WTC11 (cell line): ENCODE measurements around the gene CLUH. TPM values are rescaled to one million over a fixed set of nuclear protein-coding genes. Genes with fewer than 3 reads are reported as not detected.

Experiments
- ATAC-seq: fragments of 200-7000 bp; cut with Tn5 transposase; 2 replicates; pipeline ENCODE4 v1.10.0; 2021; ENCODE audit warnings: mild to moderate bottlenecking, moderate library complexity
- CTCF ChIA-PET: fragments of 300-600 bp; sonication (Branson Sonifier 250); formaldehyde crosslinking; loops from one replicate; lab custom pipeline; 2021; ENCODE audit warnings: antibody characterized with exemption; lab: Charles Lee
- POLR2A ChIA-PET: fragments of 350-600 bp; sonication (Branson Sonifier 250); formaldehyde crosslinking; loops from one replicate; lab custom pipeline; 2021; ENCODE audit warnings: antibody characterized with exemption; lab: Charles Lee
- DNase-seq: peaks from one replicate; pipeline ENCODE4 v3.0.0; 2021; ENCODE audit warnings: low spot score
- H3K27ac Mint-ChIP-seq: 2 replicates; pipeline ENCODE4 v1.8.0; 2021; ENCODE audit warnings: mixed read lengths
- H3K27me3 Mint-ChIP-seq: 2 replicates; pipeline ENCODE4 v1.8.0; 2021; ENCODE audit warnings: low read depth, mild to moderate bottlenecking, moderate library complexity, mixed read lengths
- H3K36me3 Mint-ChIP-seq: 2 replicates; pipeline ENCODE4 v1.8.0; 2021; ENCODE audit warnings: mixed read lengths
- H3K4me1 Mint-ChIP-seq: 2 replicates; pipeline ENCODE4 v1.8.0; 2022; ENCODE audit warnings: mixed read lengths
- H3K4me3 Mint-ChIP-seq: 2 replicates; pipeline ENCODE4 v1.8.0; 2021; ENCODE audit warnings: mild to moderate bottlenecking, moderate library complexity, mixed read lengths
- H3K9me3 Mint-ChIP-seq: 2 replicates; pipeline ENCODE4 v1.8.0; 2021; ENCODE audit warnings: mixed read lengths
- CBFB ChIP-seq: sonication (generic); formaldehyde crosslinking; IDR thresholded peaks from 2 replicates; pipeline ENCODE4 v1.8.1; 2022; ENCODE audit warnings: mild to moderate bottlenecking, low read depth, missing genetic modification reagents
- EMX1 ChIP-seq: fragments of 250-450 bp; sonication (Bioruptor Pico); IDR thresholded peaks from 2 replicates; pipeline ENCODE4 v1.8.0; 2021; ENCODE audit warnings: mild to moderate bottlenecking
- FOXJ3 ChIP-seq: sonication (generic); formaldehyde crosslinking; IDR thresholded peaks from 2 replicates; pipeline ENCODE4 v1.9.0; 2021; ENCODE audit warnings: missing genetic modification reagents, mild to moderate bottlenecking, borderline replicate concordance
- IRF2 ChIP-seq: sonication (generic); formaldehyde crosslinking; IDR thresholded peaks from 2 replicates; pipeline ENCODE4 v1.8.0; 2022; ENCODE audit warnings: low read depth, missing genetic modification reagents, borderline replicate concordance
- RELA ChIP-seq: sonication (generic); formaldehyde crosslinking; IDR thresholded peaks from 2 replicates; pipeline ENCODE4 v1.8.1; 2022; ENCODE audit warnings: missing genetic modification reagents, mild to moderate bottlenecking, borderline replicate concordance
- SMAD4 ChIP-seq: sonication (generic); formaldehyde crosslinking; IDR thresholded peaks from 2 replicates; pipeline ENCODE4 v1.8.0; 2022; ENCODE audit warnings: mild to moderate bottlenecking, missing genetic modification reagents
- SOX15 ChIP-seq: fragments of 250-450 bp; sonication (Bioruptor Pico); IDR thresholded peaks from 2 replicates; pipeline ENCODE4 v1.9.0; 2021; ENCODE audit warnings: mild to moderate bottlenecking
- SP1 ChIP-seq: sonication (generic); formaldehyde crosslinking; conservative IDR thresholded peaks from 2 replicates; pipeline ENCODE4 v1.8.1; 2022; ENCODE audit warnings: missing genetic modification reagents
- TEAD4 ChIP-seq: sonication (generic); formaldehyde crosslinking; IDR thresholded peaks from 2 replicates; pipeline ENCODE4 v1.8.0; 2022; ENCODE audit warnings: mild to moderate bottlenecking, missing genetic modification reagents
- TP53 ChIP-seq: sonication (generic); formaldehyde crosslinking; IDR thresholded peaks from 2 replicates; pipeline ENCODE4 v1.8.1; 2023; ENCODE audit warnings: mild to moderate bottlenecking, missing genetic modification reagents
- ZNF219 ChIP-seq: sonication (generic); formaldehyde crosslinking; IDR thresholded peaks from 2 replicates; pipeline ENCODE4 v1.8.0; 2023; ENCODE audit warnings: missing genetic modification reagents, mild to moderate bottlenecking, borderline replicate concordance
- ZNF671 ChIP-seq: fragments of 250-450 bp; sonication (Bioruptor Pico); IDR thresholded peaks from 2 replicates; pipeline ENCODE4 v1.8.0; 2021; ENCODE audit warnings: mild to moderate bottlenecking
- total RNA-seq: library from RNA; stranded (reverse); gene quantifications from 3 replicates; pipeline ENCODE4 v1.2.3, GENCODE V29; 2021
- TF ChIP-seq, protein P1 (sequence below): sonication (generic); formaldehyde crosslinking; IDR thresholded peaks from 2 replicates; pipeline ENCODE4 v1.8.0; 2022; ENCODE audit warnings: mild to moderate bottlenecking, missing genetic modification reagents
- TF ChIP-seq, protein P2 (sequence below): sonication (generic); formaldehyde crosslinking; IDR thresholded peaks from 2 replicates; pipeline ENCODE4 v1.8.0; 2022; ENCODE audit warnings: missing genetic modification reagents
- TF ChIP-seq, protein P3 (sequence below): fragments of 250-450 bp; sonication (Bioruptor Pico); IDR thresholded peaks from 2 replicates; pipeline ENCODE4 v1.8.0; 2021; ENCODE audit warnings: mild to moderate bottlenecking
- TF ChIP-seq, protein P4 (sequence below): sonication (generic); formaldehyde crosslinking; IDR thresholded peaks from 2 replicates; pipeline ENCODE4 v1.8.1; 2023; ENCODE audit warnings: mild to moderate bottlenecking, missing genetic modification reagents
- TF ChIP-seq, protein P5 (sequence below): sonication (generic); formaldehyde crosslinking; IDR thresholded peaks from 2 replicates; pipeline ENCODE4 v1.8.0; 2023; ENCODE audit warnings: missing genetic modification reagents, mild to moderate bottlenecking, borderline replicate concordance
- TF ChIP-seq, protein P6 (sequence below): sonication (generic); formaldehyde crosslinking; IDR thresholded peaks from 2 replicates; pipeline ENCODE4 v1.8.1; 2023; ENCODE audit warnings: mild to moderate bottlenecking, missing genetic modification reagents, moderate library complexity
- TF ChIP-seq, protein P7 (sequence below): sonication (generic); formaldehyde crosslinking; IDR thresholded peaks from 2 replicates; pipeline ENCODE4 v1.8.0; 2022; ENCODE audit warnings: mild to moderate bottlenecking, missing genetic modification reagents

The CLUH gene
- total RNA-seq, 1 experiment from 2014 or later, result 105 TPM

DNA sequence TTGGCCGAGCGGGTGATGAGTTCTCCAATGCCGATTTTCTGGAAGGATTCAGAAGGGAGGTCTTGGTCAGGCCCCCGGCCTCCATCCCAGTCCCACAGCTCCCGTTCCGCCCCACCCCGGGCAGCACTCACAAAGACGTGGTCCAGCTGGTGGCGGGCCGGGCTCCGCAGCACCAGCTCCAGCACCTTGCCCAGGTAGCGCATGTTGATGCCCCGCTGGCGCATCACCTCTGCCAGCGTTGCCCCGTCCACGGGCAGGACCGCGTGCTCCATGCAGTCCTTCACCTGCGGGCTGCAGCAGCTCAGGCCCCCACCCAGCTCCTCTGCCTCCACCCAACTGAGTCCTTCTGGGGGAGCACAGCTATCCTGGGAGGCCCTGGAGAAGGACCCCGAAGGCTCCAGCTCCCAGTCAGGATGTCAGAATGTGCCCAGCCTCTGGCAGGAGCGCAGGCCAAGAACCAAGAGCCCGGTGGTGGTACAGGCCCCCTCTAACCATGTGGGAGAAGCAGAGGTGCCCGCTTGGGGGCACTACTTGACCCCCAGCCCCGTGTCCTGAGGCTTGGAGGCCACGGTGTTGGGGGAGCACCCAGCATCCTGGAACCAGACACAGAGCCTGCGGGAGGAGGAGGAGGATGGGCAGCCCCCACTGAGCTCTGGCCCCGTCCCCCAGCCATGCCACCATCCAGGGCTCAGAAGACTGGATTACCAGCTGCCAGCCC lies 16.2 kb downstream of the CLUH start:
- Mint-ChIP-seq H3K27ac (no peak overlapping the region), H3K4me3 (no peak overlapping the region)
- TF ChIP-seq, protein P1, sequence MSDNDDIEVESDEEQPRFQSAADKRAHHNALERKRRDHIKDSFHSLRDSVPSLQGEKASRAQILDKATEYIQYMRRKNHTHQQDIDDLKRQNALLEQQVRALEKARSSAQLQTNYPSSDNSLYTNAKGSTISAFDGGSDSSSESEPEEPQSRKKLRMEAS (CRISPR knock-in tag), result no peak
- TF ChIP-seq TP53 (CRISPR knock-in tag), result no peak
- TF ChIP-seq, protein P2, sequence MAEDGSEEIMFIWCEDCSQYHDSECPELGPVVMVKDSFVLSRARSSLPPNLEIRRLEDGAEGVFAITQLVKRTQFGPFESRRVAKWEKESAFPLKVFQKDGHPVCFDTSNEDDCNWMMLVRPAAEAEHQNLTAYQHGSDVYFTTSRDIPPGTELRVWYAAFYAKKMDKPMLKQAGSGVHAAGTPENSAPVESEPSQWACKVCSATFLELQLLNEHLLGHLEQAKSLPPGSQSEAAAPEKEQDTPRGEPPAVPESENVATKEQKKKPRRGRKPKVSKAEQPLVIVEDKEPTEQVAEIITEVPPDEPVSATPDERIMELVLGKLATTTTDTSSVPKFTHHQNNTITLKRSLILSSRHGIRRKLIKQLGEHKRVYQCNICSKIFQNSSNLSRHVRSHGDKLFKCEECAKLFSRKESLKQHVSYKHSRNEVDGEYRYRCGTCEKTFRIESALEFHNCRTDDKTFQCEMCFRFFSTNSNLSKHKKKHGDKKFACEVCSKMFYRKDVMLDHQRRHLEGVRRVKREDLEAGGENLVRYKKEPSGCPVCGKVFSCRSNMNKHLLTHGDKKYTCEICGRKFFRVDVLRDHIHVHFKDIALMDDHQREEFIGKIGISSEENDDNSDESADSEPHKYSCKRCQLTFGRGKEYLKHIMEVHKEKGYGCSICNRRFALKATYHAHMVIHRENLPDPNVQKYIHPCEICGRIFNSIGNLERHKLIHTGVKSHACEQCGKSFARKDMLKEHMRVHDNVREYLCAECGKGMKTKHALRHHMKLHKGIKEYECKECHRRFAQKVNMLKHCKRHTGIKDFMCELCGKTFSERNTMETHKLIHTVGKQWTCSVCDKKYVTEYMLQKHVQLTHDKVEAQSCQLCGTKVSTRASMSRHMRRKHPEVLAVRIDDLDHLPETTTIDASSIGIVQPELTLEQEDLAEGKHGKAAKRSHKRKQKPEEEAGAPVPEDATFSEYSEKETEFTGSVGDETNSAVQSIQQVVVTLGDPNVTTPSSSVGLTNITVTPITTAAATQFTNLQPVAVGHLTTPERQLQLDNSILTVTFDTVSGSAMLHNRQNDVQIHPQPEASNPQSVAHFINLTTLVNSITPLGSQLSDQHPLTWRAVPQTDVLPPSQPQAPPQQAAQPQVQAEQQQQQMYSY (CRISPR knock-in tag), result no peak
- no peak for TF ChIP-seq ZNF219 (CRISPR knock-in tag)
- TF ChIP-seq IRF2 (CRISPR knock-in tag), result no peak
- TF ChIP-seq, protein P3, sequence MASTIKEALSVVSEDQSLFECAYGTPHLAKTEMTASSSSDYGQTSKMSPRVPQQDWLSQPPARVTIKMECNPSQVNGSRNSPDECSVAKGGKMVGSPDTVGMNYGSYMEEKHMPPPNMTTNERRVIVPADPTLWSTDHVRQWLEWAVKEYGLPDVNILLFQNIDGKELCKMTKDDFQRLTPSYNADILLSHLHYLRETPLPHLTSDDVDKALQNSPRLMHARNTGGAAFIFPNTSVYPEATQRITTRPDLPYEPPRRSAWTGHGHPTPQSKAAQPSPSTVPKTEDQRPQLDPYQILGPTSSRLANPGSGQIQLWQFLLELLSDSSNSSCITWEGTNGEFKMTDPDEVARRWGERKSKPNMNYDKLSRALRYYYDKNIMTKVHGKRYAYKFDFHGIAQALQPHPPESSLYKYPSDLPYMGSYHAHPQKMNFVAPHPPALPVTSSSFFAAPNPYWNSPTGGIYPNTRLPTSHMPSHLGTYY (CRISPR knock-in tag), result no peak
- TF ChIP-seq EMX1 (CRISPR knock-in tag), result no peak
- TF ChIP-seq SP1 (CRISPR knock-in tag), result no peak
- no peak for TF ChIP-seq TEAD4 (CRISPR knock-in tag)
- TF ChIP-seq ZNF671 (CRISPR knock-in tag), result no peak
- TF ChIP-seq, protein P4, sequence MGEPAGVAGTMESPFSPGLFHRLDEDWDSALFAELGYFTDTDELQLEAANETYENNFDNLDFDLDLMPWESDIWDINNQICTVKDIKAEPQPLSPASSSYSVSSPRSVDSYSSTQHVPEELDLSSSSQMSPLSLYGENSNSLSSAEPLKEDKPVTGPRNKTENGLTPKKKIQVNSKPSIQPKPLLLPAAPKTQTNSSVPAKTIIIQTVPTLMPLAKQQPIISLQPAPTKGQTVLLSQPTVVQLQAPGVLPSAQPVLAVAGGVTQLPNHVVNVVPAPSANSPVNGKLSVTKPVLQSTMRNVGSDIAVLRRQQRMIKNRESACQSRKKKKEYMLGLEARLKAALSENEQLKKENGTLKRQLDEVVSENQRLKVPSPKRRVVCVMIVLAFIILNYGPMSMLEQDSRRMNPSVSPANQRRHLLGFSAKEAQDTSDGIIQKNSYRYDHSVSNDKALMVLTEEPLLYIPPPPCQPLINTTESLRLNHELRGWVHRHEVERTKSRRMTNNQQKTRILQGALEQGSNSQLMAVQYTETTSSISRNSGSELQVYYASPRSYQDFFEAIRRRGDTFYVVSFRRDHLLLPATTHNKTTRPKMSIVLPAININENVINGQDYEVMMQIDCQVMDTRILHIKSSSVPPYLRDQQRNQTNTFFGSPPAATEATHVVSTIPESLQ, result no peak
- no peak for TF ChIP-seq CBFB (CRISPR knock-in tag)
- no peak for TF ChIP-seq SMAD4 (CRISPR knock-in tag)
- TF ChIP-seq FOXJ3 (CRISPR knock-in tag), result no peak
- TF ChIP-seq, protein P5, sequence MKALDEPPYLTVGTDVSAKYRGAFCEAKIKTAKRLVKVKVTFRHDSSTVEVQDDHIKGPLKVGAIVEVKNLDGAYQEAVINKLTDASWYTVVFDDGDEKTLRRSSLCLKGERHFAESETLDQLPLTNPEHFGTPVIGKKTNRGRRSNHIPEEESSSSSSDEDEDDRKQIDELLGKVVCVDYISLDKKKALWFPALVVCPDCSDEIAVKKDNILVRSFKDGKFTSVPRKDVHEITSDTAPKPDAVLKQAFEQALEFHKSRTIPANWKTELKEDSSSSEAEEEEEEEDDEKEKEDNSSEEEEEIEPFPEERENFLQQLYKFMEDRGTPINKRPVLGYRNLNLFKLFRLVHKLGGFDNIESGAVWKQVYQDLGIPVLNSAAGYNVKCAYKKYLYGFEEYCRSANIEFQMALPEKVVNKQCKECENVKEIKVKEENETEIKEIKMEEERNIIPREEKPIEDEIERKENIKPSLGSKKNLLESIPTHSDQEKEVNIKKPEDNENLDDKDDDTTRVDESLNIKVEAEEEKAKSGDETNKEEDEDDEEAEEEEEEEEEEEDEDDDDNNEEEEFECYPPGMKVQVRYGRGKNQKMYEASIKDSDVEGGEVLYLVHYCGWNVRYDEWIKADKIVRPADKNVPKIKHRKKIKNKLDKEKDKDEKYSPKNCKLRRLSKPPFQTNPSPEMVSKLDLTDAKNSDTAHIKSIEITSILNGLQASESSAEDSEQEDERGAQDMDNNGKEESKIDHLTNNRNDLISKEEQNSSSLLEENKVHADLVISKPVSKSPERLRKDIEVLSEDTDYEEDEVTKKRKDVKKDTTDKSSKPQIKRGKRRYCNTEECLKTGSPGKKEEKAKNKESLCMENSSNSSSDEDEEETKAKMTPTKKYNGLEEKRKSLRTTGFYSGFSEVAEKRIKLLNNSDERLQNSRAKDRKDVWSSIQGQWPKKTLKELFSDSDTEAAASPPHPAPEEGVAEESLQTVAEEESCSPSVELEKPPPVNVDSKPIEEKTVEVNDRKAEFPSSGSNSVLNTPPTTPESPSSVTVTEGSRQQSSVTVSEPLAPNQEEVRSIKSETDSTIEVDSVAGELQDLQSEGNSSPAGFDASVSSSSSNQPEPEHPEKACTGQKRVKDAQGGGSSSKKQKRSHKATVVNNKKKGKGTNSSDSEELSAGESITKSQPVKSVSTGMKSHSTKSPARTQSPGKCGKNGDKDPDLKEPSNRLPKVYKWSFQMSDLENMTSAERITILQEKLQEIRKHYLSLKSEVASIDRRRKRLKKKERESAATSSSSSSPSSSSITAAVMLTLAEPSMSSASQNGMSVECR (CRISPR knock-in tag), result no peak
- TF ChIP-seq, protein P6, sequence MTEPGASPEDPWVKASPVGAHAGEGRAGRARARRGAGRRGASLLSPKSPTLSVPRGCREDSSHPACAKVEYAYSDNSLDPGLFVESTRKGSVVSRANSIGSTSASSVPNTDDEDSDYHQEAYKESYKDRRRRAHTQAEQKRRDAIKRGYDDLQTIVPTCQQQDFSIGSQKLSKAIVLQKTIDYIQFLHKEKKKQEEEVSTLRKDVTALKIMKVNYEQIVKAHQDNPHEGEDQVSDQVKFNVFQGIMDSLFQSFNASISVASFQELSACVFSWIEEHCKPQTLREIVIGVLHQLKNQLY (CRISPR knock-in tag), result no peak
- TF ChIP-seq RELA, result no peak
- TF ChIP-seq SOX15, result no peak
- TF ChIP-seq, protein P7, sequence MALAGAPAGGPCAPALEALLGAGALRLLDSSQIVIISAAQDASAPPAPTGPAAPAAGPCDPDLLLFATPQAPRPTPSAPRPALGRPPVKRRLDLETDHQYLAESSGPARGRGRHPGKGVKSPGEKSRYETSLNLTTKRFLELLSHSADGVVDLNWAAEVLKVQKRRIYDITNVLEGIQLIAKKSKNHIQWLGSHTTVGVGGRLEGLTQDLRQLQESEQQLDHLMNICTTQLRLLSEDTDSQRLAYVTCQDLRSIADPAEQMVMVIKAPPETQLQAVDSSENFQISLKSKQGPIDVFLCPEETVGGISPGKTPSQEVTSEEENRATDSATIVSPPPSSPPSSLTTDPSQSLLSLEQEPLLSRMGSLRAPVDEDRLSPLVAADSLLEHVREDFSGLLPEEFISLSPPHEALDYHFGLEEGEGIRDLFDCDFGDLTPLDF (CRISPR knock-in tag), result no peak
- TF ChIP-seq, all 79 proteins: peak for 0
- no peaks in the 10 kb centered on the region for H3K9me3 Mint-ChIP-seq
- DNase-seq (peak; percentile 9), ATAC-seq (no peak)
- no peaks in the 10 kb centered on the region for H3K27me3 Mint-ChIP-seq
- H3K4me1 Mint-ChIP-seq, result no peaks in the 10 kb centered on the region
- H3K36me3 Mint-ChIP-seq, result peaks cover 12% of the 10 kb centered on the region; the same call in 1 of the 2 replicates
- ChIA-PET POLR2A (no interaction called here), CTCF (interaction anchor here (1.0 to 2.3 kb wide), 4 partner anchors 11 to 313 kb away, joined by 3 to 6 read pairs (median 4); no protein-coding TSS in a partner anchor)
